ENCODE data around the gene RPA3.

Gene RPA3

DNA sequence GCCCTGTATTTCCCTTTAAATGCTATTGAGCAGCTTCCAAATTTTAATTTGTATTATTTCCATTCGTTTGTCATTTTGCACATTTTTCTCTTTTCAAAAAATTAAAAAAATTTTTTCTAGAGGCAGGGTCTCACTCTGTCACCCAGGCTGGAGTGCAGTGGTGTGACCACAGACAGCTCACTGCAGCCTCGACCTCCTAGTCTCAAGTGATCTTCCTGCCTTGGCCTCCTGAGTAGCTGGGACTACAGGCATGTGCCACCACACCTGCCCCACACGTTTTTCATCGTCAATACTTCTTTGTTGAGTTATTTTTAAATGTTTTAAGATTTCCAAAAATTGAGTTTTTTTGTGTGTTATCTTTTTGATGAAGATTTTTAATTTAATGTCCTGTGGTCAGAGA is 4.7 kb downstream of the RPA3 start:
- no peak for DNase-seq (ENCODE audit: low read depth in 1 of 2, low spot score in 1 of 2)
- TF ChIP-seq SPI1 (IDR thresholded peaks at IDR 0.05; ENCODE audit: borderline replicate concordance, low read depth) (no peak), POLR2AphosphoS5 (IDR thresholded peaks at IDR 0.05; ENCODE audit: low read depth) (no peak), GABPA (IDR thresholded peaks at IDR 0.05; ENCODE audit: low read depth) (no peak)
- TF ChIP-seq, protein P1, sequence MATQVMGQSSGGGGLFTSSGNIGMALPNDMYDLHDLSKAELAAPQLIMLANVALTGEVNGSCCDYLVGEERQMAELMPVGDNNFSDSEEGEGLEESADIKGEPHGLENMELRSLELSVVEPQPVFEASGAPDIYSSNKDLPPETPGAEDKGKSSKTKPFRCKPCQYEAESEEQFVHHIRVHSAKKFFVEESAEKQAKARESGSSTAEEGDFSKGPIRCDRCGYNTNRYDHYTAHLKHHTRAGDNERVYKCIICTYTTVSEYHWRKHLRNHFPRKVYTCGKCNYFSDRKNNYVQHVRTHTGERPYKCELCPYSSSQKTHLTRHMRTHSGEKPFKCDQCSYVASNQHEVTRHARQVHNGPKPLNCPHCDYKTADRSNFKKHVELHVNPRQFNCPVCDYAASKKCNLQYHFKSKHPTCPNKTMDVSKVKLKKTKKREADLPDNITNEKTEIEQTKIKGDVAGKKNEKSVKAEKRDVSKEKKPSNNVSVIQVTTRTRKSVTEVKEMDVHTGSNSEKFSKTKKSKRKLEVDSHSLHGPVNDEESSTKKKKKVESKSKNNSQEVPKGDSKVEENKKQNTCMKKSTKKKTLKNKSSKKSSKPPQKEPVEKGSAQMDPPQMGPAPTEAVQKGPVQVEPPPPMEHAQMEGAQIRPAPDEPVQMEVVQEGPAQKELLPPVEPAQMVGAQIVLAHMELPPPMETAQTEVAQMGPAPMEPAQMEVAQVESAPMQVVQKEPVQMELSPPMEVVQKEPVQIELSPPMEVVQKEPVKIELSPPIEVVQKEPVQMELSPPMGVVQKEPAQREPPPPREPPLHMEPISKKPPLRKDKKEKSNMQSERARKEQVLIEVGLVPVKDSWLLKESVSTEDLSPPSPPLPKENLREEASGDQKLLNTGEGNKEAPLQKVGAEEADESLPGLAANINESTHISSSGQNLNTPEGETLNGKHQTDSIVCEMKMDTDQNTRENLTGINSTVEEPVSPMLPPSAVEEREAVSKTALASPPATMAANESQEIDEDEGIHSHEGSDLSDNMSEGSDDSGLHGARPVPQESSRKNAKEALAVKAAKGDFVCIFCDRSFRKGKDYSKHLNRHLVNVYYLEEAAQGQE (IDR thresholded peaks at IDR 0.05; ENCODE audit: insufficient replicate concordance, low read depth): no peak
- TF ChIP-seq, protein P2, sequence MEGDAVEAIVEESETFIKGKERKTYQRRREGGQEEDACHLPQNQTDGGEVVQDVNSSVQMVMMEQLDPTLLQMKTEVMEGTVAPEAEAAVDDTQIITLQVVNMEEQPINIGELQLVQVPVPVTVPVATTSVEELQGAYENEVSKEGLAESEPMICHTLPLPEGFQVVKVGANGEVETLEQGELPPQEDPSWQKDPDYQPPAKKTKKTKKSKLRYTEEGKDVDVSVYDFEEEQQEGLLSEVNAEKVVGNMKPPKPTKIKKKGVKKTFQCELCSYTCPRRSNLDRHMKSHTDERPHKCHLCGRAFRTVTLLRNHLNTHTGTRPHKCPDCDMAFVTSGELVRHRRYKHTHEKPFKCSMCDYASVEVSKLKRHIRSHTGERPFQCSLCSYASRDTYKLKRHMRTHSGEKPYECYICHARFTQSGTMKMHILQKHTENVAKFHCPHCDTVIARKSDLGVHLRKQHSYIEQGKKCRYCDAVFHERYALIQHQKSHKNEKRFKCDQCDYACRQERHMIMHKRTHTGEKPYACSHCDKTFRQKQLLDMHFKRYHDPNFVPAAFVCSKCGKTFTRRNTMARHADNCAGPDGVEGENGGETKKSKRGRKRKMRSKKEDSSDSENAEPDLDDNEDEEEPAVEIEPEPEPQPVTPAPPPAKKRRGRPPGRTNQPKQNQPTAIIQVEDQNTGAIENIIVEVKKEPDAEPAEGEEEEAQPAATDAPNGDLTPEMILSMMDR (IDR thresholded peaks at IDR 0.05; ENCODE audit: insufficient read depth, low read length): no peak
- no peak overlapping the region for H3K27ac ChIP-seq (replicated peaks)
- H3K4me3 ChIP-seq (replicated peaks; ENCODE audit: insufficient read depth, low read length): no peak overlapping the region
- H3K27me3 ChIP-seq (ENCODE audit: insufficient read depth, poor library complexity, severe bottlenecking): no peaks in the 10 kb centered on the region

DNA sequence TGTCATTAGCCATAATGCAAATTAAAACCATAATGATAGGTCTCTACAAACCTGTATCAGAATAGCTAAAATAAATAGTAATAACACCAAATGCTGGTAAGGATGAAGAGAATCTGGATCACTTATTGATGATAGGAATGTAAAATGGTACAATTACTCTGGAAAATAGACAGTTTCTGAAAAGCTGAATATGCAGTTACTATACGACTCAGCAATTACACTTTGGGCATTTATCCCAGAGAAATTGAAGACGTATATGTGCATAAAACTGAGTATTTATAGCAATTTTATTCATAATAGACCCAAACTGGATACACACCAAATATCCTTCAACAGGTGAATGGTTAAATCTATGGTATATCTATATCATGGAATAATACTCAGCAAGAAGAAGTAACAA is 7.9 kb downstream of the RPA3 start:
- H3K27me3 ChIP-seq (ENCODE audit: insufficient read depth, poor library complexity, severe bottlenecking): no peaks in the 10 kb centered on the region
- no peak overlapping the region for H3K4me3 ChIP-seq (replicated peaks; ENCODE audit: insufficient read depth, low read length)
- no peak overlapping the region for H3K27ac ChIP-seq (replicated peaks)
- no peak for DNase-seq (ENCODE audit: low read depth in 1 of 2, low spot score in 1 of 2)
- TF ChIP-seq POLR2AphosphoS5 (IDR thresholded peaks at IDR 0.05; ENCODE audit: low read depth) (no peak), GABPA (IDR thresholded peaks at IDR 0.05; ENCODE audit: low read depth) (no peak), SPI1 (IDR thresholded peaks at IDR 0.05; ENCODE audit: borderline replicate concordance, low read depth) (no peak)
- TF ChIP-seq, protein P2 (IDR thresholded peaks at IDR 0.05; ENCODE audit: insufficient read depth, low read length): no peak
- TF ChIP-seq, protein P1 (IDR thresholded peaks at IDR 0.05; ENCODE audit: insufficient replicate concordance, low read depth): no peak

DNA sequence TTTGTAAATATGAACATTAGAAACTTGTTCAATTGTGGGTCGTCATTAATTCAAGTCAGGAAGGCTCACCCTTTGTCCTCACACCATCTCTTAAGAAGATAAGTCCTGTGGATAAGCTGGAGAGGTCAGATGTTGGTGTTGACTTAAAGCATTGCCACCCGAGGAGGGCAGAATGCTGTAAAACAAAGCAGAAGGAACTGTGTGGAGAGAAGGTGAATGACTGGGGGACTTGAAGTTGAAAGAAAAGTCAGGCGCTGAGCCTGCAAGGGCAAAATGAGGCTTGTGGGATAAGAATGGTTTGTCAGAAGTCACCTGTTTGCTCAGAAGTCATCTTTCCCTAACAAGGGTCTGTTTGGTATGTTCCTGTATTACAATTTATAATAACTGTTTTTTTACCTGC is 9.1 kb downstream of the RPA3 start:
- Histone ChIP-seq H3K27ac (replicated peaks) (no peak overlapping the region), H3K4me3 (replicated peaks; ENCODE audit: insufficient read depth, low read length) (no peak overlapping the region), H3K27me3 (ENCODE audit: insufficient read depth, poor library complexity, severe bottlenecking) (no peaks in the 10 kb centered on the region)
- no peak for TF ChIP-seq GABPA (IDR thresholded peaks at IDR 0.05; ENCODE audit: low read depth)
- TF ChIP-seq, protein P1 (IDR thresholded peaks at IDR 0.05; ENCODE audit: insufficient replicate concordance, low read depth): no peak
- no peak for TF ChIP-seq POLR2AphosphoS5 (IDR thresholded peaks at IDR 0.05; ENCODE audit: low read depth)
- no peak for TF ChIP-seq SPI1 (IDR thresholded peaks at IDR 0.05; ENCODE audit: borderline replicate concordance, low read depth)
- TF ChIP-seq, protein P2 (IDR thresholded peaks at IDR 0.05; ENCODE audit: insufficient read depth, low read length): no peak
- DNase-seq (ENCODE audit: low read depth in 1 of 2, low spot score in 1 of 2): no peak

Measured in HL-60 (cell line).